Thoracic aorta (tissue), 2 donors: Measurements from ENCODE around the gene PDE8A. TPM values are rescaled to one million over a fixed set of nuclear protein-coding genes. Genes with fewer than 3 reads are reported as not detected.

Source experiments
- ATAC-seq: fragments of 150-250 bp; one replicate; pipeline ENCODE4 v1.8.0; 2017; ENCODE audit warnings: low read depth; ENCODE audit not compliant: insufficient number of reproducible peaks, low FRiP score
- DNase-seq: peaks from one replicate; pipeline ENCODE4 v3.0.0-alpha.2; 2020; ENCODE audit warnings: low spot score
- H3K27ac ChIP-seq, 2 donors: fragments of 200-600 bp; sonication (generic); 1 replicate in 1 of 2; 2 replicates in 1 of 2; pipeline ENCODE4 v1.5.1; 2016; ENCODE audit warnings: mild to moderate bottlenecking in 2 of 2, moderate library complexity in 2 of 2
- H3K27me3 ChIP-seq: fragments of 200-600 bp; sonication (generic); replicated peaks from 2 replicates; pipeline ENCODE4 v1.6.0; 2016; ENCODE audit warnings: mild to moderate bottlenecking; ENCODE audit not compliant: insufficient read depth
- H3K36me3 ChIP-seq: fragments of 200-600 bp; sonication (generic); one replicate; pipeline ENCODE4 v1.5.1; 2016
- H3K4me1 ChIP-seq, 2 donors: fragments of 200-600 bp; sonication (generic); 1 replicate in 1 of 2; 2 replicates in 1 of 2; pipeline versions ENCODE4 v1.5.1 to v1.6.0; 2016; ENCODE audit warnings: low read depth in 2 of 2, mild to moderate bottlenecking in 1 of 2; ENCODE audit not compliant: control insufficient read depth in 1 of 2
- H3K4me3 ChIP-seq: fragments of 200-600 bp; sonication (generic); 2 replicates; pipeline ENCODE4 v1.5.1; 2016; ENCODE audit warnings: mild to moderate bottlenecking
- H3K9me3 ChIP-seq: fragments of 200-600 bp; sonication (generic); 2 replicates; pipeline ENCODE4 v1.5.1; 2016
- total RNA-seq, 2 donors: library from RNA; depleted of rRNA; stranded (reverse); fragments of >200 nt; gene quantifications; one replicate each; pipeline versions ENCODE4 v1.1.0 to v1.2.3, GENCODE V29; 2016
- TF ChIP-seq, protein P1 (sequence below): fragments of 200-600 bp; sonication (generic); IDR thresholded peaks from one replicate; pipeline ENCODE4 v1.5.1; 2019; ENCODE audit warnings: antibody characterized with exemption

PDE8A gene
- total RNA-seq, 2 donors from 2014 or later: 35.1 to 43.7 TPM

DNA sequence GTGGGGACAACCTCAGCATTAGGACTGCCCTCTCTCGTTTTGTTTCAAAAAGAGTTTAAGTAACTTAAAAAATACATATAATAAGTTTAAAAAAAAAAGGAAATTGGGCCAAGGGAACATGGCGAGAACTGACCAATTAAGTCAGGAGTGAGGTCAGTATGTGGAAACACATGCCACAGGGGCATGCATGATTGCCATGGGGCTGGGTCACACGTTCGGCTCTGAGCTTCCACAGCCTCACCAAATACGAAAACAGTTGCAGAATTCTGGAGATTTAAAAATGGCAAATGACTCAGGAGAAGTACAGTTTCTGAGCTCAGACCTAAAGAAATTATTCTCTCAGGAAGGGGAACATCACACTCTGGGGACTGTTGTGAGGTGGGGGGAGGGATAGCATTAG is 24.1 kb downstream of the PDE8A start:
- Histone ChIP-seq H3K27ac (no peak overlapping the region), H3K4me1 (peaks cover 32 to 73% of the 10 kb centered on the region in 2 donors), H3K4me3 (peak overlapping the region; percentile 24), H3K9me3 (no peaks in the 10 kb centered on the region), H3K36me3 (no peaks in the 10 kb centered on the region), H3K27me3 (no peaks in the 10 kb centered on the region)
- ATAC-seq (no peak), DNase-seq (no peak)
- TF ChIP-seq, protein P1, sequence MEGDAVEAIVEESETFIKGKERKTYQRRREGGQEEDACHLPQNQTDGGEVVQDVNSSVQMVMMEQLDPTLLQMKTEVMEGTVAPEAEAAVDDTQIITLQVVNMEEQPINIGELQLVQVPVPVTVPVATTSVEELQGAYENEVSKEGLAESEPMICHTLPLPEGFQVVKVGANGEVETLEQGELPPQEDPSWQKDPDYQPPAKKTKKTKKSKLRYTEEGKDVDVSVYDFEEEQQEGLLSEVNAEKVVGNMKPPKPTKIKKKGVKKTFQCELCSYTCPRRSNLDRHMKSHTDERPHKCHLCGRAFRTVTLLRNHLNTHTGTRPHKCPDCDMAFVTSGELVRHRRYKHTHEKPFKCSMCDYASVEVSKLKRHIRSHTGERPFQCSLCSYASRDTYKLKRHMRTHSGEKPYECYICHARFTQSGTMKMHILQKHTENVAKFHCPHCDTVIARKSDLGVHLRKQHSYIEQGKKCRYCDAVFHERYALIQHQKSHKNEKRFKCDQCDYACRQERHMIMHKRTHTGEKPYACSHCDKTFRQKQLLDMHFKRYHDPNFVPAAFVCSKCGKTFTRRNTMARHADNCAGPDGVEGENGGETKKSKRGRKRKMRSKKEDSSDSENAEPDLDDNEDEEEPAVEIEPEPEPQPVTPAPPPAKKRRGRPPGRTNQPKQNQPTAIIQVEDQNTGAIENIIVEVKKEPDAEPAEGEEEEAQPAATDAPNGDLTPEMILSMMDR: no peak

DNA sequence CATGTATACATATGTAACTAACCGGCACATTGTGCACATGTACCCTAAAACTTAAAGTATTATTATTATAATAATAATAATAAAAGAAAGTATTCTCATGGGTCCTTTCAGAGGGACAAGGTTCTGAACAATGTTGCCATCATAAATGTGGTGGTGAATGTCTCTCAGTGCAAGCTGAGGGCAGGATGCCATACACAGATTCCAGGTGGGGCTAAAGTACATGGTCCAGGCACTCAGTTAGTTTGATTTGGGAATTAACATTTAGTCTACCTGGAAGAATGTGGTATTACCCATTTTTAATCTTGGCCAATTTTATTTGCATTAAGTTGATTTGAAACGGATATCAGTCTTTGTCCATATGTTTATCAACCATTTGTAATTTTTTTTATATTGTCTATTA is 24.5 kb downstream of the PDE8A start:
- H3K9me3 ChIP-seq: no peaks in the 10 kb centered on the region
- H3K4me3 ChIP-seq: no peak overlapping the region
- H3K27ac ChIP-seq: no peak overlapping the region
- peaks cover 32 to 75% of the 10 kb centered on the region in 2 donors for H3K4me1 ChIP-seq
- DNase-seq (no peak), ATAC-seq (no peak)
- no peaks in the 10 kb centered on the region for H3K36me3 ChIP-seq
- TF ChIP-seq, protein P1: no peak
- no peaks in the 10 kb centered on the region for H3K27me3 ChIP-seq

DNA sequence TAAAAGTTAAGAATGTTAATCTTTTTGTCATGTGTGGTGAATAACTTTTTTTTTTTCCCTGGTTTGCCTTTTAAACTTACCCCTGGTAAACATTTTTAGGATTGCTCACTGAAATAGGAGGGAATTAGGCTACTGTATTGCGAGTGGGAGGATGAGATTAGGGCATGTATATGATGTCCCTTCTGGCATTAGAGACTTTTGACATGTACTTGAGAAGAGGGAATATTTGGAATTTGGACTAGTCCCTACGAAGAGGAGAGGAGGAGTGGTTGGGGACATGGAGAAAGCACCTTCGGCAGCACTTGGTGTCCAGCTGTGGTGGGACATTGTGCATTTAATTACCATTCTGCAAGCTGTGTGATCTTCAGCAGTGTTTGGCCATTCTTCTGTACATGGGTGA is 25.0 kb downstream of the PDE8A start:
- TF ChIP-seq, protein P1: no peak
- no peak for DNase-seq
- H3K4me1 ChIP-seq: peaks cover 34 to 77% of the 10 kb centered on the region in 2 donors
- no peaks in the 10 kb centered on the region for H3K27me3 ChIP-seq
- H3K4me3 ChIP-seq: no peak overlapping the region
- no peak overlapping the region for H3K27ac ChIP-seq
- H3K36me3 ChIP-seq: no peaks in the 10 kb centered on the region
- no peaks in the 10 kb centered on the region for H3K9me3 ChIP-seq
- no peak for ATAC-seq

DNA sequence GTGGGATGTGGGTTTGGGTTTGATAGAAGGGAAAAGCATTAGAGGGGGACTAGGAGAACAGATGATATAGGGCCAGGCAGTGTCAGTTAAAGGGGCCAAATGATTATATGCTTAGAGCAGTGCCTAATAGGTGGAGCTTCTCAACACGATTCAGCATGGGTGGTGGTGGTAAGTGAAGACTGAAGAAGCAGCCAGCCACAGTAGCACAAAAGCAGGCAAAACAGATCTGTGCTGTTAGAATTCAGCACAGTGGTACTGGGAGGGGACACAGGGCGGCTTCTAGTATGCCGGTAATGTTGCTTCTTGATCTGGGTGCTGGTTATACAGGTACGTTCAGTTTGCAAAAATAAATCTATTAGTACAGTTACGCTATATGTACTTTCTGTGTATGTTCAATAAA is 25.5 kb downstream of the PDE8A start:
- H3K27ac ChIP-seq: no peak overlapping the region
- H3K4me3 ChIP-seq: no peak overlapping the region
- H3K9me3 ChIP-seq: no peaks in the 10 kb centered on the region
- TF ChIP-seq, protein P1: no peak
- H3K36me3 ChIP-seq: no peaks in the 10 kb centered on the region
- peaks cover 34 to 77% of the 10 kb centered on the region in 2 donors for H3K4me1 ChIP-seq
- H3K27me3 ChIP-seq: no peaks in the 10 kb centered on the region
- ATAC-seq (no peak), DNase-seq (no peak)

DNA sequence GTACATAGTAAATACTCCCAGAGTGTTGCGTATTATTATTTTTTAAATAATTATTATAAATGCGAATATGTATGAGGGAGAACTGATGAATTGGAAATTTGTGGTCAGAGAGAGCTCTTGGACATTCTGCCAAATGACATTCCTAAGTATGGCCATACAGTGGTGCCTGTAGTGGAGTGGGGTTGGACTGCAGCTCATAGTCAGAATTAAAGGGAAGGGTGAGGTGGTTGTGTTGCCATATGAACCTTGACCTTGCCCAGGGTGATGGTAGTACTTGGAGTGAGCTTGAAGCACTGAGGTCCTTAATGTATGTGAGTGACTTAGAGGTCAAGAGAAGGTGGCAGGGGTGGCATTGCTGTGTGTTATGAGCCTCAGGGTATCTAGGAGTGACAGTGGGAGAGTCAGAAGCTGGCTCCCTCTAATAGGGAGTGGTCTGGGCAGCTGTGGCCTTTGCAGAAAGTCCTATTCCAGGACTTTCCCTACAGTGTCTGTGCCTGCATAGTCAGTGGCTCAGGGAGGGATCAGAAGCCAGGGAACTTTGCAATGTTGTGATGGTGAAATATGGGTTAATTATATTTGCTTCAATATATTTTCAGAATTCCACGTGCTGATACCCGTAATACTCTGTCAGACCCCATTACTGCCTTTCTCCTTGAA is 26.2 kb downstream of the PDE8A start:
- Histone ChIP-seq H3K36me3 (no peaks in the 10 kb centered on the region), H3K27ac (no peak overlapping the region), H3K4me3 (no peak overlapping the region), H3K27me3 (no peaks in the 10 kb centered on the region), H3K4me1 (peaks cover 34 to 73% of the 10 kb centered on the region in 2 donors), H3K9me3 (no peaks in the 10 kb centered on the region)
- ATAC-seq: no peak
- DNase-seq: no peak
- TF ChIP-seq, protein P1: no peak
